Head of caudate nucleus (tissue), 42 donors: ENCODE results near the gene F11R.
"Not testable (repeated sequence)": the region's sequence is repeated elsewhere in the genome, so short reads cannot be mapped to it uniquely, and the experiment has no call there.

Experiments
- DNase-seq, 42 donors: peaks; one replicate each; pipeline versions ENCODE4 v3.0.0 to v3.0.0-alpha.2; 2020 to 2021; ENCODE audit warnings: mixed read lengths in 7 of 42
- intact Hi-C: fragments of 100-400 bp; cut with DNase I; formaldehyde crosslinking; loops from one replicate; pipeline ENCODE4 v1.15.0; 2022

Gene F11R

GRCh38 chr1:161020509-161021164 lies at the start of gene F11R:
F11R (minus strand) TSS chr1:161021152; CDS start chr1:161021073, 79 bp downstream.
- intact Hi-C loops: no loop called here
- DNase-seq: peak in 5 of 42 donors; percentile 10 to 47 (median 21)

DNA sequence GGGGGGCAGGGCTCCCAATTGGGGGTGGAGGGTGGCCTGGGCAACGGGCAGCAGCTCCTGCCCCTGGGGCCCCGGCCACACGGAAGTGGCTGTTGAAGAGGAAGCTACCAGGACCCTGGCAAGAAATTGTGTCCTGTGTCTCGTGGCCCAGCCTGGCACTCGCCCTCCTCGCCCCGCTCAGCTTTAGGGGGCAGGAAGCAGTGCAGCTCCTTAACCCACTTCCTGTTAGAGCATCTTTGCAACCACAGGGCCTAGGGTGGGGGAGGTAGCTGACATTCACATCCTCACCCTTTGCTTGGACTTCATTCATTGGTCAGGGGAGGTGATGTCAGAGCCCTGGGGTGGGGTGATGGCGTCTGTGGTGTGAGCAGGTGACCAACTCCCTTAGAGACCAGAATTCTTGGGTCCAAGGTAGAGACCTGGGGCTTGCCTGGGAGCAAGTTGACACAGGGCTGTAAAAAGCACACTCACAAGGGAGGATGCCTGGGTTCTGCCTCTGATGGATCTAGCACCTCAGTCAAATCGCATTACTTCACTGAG lies 48.8 kb upstream of the F11R start, which contains the start of gene ARHGAP30:
Gene ARHGAP30, minus strand, starts transcription at position 161 of the 540 bp plus-strand sequence. CDS start 267 bp downstream, outside the sequence.
- intact Hi-C loops: no loop called here
- peak; percentile 7 to 79 (median 46) for DNase-seq

DNA sequence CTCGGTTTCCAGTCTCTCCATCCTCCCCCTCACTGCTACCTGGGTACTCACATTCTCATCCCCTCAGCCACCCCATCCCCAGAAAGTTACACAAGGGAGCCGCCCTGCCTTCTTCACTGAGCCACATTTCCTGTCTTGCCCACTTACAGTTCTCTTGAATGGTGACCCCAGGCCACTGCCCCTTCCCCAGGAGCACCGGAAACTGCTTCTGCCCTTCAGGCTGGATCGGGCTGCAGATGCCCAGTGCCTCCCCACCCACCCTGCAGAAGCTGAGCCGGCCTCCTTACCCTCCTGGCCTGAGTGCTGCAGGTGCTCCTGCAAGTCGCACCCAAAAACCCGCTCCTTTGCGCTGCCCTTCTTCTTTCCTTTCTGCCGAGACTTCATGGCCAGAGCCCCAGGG lies 48.3 kb upstream of the F11R start:
- DNase-seq: no peak
- intact Hi-C loops: no loop called here

- DNase-seq: peak in 40 of 42 donors; percentile 11 to 76 (median 46)
- intact Hi-C loops: no loop called here
Observed at GRCh38 chr1:161068306-161069234, 47.6 kb upstream of the F11R start.

DNA sequence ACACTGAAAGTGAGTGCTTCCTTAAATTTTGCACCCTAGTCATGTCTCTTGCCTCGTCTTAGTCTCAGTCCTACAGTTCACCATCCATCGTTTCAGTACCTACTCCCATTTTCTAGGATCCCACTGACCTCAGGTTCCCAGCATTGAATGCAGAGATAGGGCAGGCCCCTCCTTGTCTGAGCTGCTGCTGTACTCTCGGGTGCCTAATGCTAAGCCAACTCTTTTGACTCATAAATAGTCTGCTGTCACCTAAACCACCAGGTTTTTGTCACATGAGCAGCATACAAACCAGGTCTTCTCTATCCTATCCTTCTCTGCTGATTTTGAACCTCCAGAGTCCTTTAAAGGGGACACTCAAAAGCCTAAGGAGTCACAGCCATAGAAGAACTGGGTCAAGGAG lies 45.7 kb upstream of the F11R start:
- no peak for DNase-seq
- intact Hi-C loops: no loop called here

DNA sequence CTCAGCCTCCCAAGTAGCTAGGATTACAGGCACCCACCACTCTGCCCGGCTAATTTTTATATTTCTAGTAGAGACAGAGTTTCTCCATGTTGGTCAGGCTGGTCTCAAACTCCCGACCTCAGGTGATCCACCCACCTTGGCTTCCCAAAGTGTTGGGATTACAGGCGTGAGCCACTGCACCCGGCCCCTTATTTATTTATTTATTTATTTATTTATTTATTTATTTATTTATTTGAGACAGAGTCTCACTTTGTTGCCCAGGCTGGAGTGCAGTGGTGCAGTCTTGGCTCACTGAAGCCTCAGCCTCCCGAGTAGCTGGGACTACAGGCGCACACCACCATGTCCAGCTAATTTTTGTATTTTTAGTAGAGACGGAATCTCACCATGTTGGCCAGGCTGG lies 44.7 kb upstream of the F11R start:
- intact Hi-C loops, DNase-seq: not testable (repeated sequence)

DNA sequence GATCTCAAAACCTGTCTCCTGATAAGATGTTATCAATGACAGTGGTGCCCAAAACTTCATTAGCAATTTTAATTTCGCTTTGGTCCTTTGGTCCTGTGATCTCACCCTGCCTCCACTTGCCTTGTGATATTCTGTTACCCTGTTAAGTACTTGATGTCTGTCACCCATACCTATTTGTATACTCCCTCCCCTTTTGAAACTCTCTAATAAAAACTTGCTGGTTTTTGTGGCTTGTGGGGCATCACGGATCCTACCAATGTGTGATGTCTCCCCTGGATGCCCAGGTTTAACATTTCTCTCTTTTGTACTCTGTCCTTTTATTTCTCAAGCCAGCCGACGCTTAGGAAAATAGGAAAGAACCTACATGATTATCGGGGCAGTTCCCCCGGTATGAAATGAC lies 43.0 kb upstream of the F11R start:
- intact Hi-C loops, DNase-seq: not testable (repeated sequence)

- no peak for DNase-seq
- intact Hi-C loops: no loop called here
Observed at GRCh38 chr1:161061419-161061818, 40.5 kb upstream of the F11R start.

DNA sequence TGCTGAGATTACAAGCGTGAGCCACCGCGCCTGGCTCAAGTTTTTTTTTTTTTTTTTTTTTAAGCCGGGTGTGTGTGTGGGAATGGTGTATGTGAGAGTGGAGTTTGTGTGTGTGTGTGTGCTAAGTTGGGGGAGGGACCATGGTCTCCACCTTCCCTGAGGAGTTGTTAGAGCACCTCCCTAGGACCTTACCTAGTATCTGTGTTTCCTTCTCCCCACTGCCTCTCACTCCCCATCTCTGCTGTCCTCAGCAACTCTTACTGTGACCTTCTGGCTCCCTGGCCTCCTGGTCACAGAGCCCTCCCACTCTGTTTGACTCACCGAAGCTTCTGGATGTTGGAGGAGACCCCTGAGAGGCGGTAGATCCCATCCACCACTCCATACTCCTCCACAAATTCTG lies 38.3 kb upstream of the F11R start:
- DNase-seq: no peak
- intact Hi-C loops: no loop called here

DNA sequence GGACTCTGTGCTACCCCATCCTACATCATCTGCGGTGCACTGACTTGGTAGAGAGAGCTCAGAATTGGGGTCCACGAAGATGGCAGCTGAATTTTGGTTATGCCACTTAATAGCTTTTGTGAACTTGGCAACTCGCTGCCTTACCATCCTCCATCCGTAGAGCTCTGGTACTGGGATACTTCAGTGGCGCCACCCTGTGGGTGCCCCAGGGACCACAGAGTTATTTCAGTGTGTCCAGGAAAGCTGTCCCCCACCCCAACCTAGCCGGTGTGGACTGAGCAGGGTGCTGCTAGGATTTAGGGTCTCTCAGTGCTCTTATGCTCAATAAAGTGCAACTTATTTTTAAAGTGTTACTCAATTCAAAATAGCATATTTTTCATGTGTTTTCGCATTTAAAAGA lies 33.9 kb upstream of the F11R start:
- intact Hi-C loops: no loop called here

GRCh38 chr1:161054232-161054631 lies 33.3 kb upstream of the F11R start:
- no peak for DNase-seq
- intact Hi-C loops: no loop called here

More for the DNA sequence above, 33.9 kb upstream of the F11R start:
- DNase-seq: no peak

DNA sequence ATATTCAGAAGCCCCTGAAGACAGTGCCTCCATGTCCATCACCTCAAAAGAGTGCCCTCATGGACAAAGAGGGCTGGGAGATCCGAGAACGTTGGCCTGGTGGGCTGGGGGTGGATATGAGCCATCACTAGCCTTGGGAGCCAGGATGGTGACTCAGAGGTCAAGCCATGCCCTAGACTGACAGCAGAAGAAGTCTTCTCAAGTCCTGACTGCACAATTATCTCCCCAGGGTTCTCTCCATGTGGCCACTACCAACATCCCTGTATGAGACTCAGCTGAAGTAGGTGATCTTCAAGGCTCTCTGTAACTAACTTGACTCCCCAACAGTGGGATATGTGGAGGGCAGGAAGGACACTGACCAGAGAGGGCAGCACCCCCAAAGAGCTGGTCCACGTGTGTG lies 31.9 kb upstream of the F11R start:
- no peak for DNase-seq
- intact Hi-C loops: no loop called here

GRCh38 chr1:161051219-161051618 lies 30.3 kb upstream of the F11R start:
- intact Hi-C loops: no loop called here
- DNase-seq: no peak

DNA sequence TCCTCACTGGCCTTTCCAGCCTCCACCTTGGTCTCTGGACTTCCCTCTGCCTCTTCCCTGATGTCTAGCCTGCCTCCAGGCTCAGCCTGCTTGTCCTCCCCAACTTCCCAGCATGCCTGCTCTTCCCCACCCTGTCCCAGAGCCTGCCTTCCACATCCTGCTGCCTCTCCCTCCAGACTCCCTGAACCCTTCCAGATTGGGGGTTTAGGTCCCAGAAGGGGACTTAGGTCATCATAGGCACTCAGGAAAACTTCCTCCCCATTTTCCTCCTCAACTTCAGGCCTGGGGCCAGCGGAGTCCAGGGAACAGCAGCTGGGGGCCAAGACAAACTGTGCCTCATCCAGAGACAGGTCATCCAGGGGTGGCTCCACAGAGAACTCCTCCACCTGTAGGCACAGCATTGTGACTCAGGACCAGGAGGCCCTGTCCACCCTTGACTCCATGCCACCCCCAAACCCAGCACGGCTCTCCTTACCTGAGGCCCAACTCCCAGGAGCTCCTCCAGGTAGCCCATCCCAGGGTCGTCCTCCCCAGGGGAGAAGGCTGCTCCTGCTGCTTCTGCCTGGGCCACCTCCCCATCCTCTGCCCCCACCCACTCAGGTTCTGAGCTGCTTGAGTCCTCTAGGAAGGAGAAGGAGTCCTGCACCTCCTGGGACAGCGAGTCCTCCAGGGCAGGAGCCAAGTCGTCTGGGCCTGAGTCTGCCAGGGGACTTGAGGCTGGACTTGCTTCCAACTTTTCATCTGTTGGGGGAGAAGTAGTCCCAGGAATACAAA lies 28.2 kb upstream of the F11R start:
- intact Hi-C loops: loop anchor here (5.0 kb wide), 1 partner anchor 83 kb away; the partner anchor contains the start of gene DEDD
- no peak for DNase-seq

DNA sequence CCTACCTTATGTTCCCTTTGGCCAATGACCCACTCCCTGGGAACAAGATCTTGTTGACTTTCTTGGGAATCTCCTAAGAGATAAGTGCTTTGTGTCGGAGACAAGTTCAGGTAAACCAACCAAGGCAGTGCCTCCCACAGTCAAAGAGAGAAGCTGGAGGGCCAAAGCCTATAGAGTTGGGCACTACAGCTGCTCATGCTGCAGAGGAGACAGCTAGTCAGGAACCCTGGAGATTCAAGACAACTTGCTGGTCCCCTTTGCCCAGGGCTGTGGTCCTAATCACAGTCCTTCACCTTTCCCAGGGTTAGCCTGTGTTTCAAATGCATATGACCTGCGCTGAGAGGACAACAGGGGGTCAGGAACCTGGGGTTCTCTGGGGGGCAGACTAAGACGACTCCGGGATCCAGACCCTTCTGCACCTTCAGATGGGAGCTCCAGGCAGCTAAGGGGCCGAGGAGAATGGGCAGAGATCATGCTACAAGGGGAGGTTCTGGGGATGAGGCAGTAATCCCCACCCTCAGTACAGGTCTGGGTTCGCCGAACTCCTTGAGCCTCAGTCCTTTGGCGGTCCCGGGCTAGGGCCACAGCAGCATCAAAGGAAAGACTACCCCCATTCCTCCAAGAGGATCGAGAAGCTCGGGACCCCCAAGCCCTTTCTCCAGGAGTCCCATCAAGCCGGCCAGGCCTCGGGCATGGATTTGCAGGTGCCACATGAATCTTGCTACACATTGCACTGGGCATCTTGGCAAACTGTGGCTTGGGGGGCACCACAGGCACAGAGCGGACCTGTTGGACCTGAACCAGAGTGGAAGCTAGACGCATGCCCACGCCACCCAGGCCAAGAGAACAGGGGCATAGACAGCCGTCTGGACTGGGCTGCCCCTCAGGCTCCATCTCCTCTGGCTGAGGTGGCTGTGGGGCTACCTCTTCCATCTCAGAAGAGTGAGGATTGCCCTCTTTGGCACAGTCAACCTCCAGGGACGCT lies 26.8 kb upstream of the F11R start:
- intact Hi-C loops: loop anchor here (5.0 kb wide), 1 partner anchor 85 kb away; the partner anchor contains the start of gene DEDD
- no peak for DNase-seq

DNA sequence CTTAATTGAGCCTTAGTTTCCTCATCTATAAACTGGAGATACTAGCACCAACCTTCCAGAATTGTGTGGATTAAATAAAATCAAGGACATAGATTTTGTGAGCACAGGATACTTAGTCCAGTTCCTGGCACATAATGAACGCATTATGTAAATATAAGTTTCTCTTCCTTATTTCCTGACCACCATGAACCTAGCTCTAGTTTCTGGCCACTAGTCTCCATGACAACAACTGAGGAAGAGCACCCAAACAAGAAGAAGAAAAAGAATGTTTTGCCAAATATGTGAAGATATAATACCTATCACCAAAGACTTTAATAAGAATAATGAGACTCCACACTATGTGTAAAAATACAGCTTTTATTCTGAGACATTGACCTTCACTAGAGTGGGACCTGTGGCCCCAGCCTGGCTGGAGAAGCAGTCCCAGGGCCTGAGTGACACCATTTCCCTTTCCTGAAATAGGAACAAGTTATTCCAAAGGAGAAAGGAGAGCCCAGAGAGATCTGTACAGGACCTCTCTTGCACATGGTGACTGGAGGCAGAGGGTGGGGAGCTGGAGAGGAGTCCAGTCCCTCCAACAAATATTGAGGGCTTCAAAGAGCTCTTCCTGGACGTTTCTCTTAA lies 25.8 kb upstream of the F11R start:
- intact Hi-C loops: loop anchor here (5.0 kb wide), 1 partner anchor 86 kb away; the partner anchor contains the start of gene DEDD
- DNase-seq: no peak
